HG03097 (cell line): ENCODE results near the gene EBF4.

Experiments used
- ATAC-seq: cut with Tn5 transposase; IDR thresholded peaks from one replicate; pipeline ENCODE4 v1.9.1; 2021; ENCODE audit not compliant: unreplicated experiment, low FRiP score

The EBF4 gene

DNA sequence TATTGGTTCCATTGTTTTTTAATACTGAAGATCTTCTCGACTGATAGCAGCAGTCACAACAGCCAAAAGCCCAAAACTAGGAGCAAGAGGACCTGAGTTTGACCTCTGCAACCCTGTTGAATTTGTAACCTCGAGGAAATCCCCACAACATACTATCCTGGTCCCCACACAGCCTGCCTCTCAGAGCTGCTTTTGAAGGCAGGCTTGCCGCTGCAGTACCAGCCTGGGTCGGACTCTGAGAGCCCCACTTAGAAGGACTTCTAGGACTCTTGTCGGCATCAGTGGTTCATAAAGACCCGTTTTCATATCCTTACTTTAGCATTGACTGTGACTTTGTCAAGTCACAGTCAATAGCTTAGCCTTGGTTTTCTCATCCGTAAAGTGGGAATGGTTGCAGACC lies 49.3 kb downstream of the EBF4 start:
- no peak for ATAC-seq

GRCh38 chr20:2742431-2742830 lies 49.9 kb downstream of the EBF4 start:
- ATAC-seq: no peak

DNA sequence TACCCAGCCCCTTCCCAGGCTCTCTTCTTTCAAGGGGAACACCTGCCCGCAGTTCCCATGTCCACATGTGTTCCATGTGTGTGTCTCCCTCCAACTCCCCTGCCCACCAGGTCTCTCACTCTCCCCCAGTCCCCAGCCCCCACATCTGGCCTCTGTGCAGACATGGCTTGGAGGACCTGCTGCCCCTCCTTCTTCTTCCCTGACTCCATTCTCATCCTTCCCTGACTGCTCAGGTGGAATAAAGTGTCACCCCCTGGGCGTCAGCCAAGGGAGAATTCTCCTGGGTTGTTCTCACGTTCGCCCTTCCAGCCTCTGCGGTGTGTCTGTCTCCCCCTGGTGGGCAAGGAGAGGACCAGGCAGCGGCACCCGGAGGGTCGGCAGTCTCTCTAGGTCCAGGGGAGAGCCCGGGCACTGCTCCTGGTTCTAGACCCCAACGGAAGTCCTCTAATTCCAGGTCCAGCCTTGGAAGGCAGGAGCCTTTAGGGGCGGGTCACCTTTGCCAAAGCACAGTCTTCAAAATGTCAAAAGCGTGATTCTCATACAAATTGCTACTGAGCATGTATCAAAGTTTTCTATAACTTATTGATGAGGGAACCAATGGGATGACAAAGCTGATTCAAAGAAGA lies 50.5 kb downstream of the EBF4 start:
- ATAC-seq: no peak

DNA sequence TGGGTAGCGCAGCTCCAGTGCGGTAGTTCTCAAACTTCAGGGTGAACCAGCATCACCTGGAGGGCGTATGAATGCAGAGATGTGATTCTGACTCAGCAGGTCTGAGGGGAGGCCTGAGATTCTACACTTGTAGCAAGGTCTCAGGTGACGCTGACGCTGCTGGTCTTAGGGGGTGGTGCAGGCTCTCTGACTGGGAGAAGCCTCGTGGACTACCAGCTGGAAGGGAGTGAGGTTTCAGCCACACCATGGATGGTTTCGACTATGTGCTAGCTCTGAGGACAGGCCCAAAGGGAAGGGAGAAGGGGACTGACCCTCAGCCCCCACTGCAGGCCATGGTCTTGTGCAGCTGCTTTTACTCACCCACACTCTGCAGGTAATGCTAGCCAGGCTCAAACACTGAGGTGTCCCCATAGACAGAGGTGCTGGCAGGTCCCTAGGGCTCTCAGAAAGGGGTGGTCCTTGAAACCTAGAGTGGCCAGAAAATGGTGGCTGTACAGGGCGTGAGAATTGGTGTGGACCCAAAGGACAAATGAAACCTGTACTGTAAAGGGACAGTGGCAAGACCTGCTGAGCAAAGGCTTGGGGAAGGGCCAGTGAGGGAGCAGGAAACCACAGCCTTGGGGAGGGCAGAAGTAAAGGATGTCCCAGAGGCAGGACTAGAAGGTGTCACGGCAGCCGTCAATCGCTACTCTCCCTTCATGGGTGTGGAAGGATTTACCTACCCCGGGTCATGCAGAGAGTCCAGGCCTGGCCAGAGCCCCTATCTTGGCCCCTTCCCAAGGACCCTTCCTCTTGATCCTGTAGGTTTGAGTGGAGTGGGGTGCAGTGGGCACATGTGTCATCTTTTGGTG lies 52.7 kb downstream of the EBF4 start:
- ATAC-seq: no peak

DNA sequence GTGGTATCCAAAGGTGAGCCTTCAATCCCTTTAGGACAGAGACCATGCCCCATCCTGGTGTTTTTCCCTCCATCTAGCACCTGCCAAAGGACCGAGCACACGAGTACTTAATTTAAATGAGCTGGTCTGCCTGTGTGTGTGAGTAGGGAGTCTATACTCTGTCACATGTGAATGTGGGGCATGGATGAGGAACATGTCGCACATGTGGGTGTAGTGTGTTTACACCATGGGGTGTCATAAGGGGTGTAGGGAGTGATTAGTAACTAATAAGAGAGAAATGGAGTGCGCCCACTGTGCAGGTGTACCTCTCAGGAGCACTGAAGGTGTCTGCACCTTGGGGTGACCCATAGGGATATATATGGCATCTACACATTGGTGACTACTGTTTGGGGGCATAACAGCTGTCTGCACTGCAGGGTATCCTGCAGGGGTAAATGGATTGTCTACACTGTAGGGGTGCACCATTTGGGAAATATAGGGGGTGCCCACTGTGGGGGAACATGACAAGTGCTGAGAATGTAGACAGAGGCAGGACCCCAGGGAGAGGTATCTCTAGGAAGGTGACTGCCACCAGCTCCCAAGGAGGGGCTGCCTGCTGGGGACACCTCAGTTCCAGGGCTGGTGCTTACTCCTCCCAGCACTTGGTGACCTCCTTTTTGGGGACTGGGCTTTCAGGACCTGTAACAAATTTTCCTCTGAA lies 53.5 kb downstream of the EBF4 start:
- no peak for ATAC-seq

- ATAC-seq: no peak
Observed at GRCh38 chr20:2746636-2747265, 54.2 kb downstream of the EBF4 start.

- ATAC-seq: no peak
Observed at GRCh38 chr20:2747676-2748235, 55.2 kb downstream of the EBF4 start.

GRCh38 chr20:2748551-2749342 lies 56.2 kb downstream of the EBF4 start:
- no peak for ATAC-seq

- no peak for ATAC-seq
Observed at GRCh38 chr20:2749343-2749950, 56.9 kb downstream of the EBF4 start.

DNA sequence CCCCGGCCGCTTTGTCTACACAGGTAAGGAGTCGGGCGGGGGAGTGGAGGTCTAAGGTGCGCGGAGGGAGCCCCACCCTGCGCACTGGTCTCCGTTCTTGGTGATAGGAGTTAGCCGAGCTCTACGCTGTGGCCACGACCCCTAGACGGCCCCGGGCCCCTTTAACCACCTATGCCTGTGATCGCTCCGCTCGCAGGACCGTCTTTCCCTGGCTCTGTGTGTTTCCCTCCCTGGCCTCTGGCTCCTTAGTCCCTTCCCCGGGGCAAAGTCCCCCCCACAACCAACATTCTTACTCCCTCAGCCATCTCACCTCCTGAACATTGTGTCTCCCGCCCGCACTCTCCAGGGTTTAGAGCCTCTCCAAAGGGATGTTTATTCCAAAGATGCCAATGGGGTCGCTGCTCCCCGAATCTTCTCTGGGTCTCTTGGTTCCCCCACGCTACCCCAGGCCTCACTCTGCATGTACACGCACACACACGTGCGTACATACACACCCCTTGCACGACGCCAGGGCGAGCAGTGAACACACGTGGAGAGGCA lies 57.4 kb downstream of the EBF4 start:
- ATAC-seq: no peak

GRCh38 chr20:2750491-2751251 lies 58.1 kb downstream of the EBF4 start:
- ATAC-seq: no peak

DNA sequence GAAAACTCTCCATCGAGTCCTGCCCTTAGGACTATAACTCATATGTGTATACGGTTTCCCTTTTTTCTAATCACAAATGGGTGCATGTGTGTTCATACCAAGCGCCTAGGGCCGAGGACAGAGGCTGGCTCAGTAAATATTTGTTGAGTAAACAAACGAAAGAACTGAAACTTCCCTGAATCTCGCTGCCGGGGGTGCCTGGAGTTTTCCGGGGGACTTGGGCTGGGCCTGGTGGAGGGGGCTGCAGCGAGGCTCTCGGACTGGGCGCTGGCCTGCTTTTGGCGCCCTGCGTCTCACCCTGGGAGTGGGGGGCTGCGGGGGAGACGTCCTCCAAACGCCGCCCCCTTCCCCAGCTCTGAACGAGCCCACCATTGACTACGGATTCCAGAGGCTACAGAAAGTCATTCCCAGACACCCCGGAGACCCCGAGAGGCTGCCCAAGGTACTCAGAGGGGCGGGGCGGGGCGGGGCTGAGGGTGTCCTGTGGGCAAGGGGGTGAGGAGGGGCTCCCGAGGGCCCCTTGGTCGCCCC lies 58.8 kb downstream of the EBF4 start:
- ATAC-seq: no peak

GRCh38 chr20:2751878-2752566 lies 59.4 kb downstream of the EBF4 start:
- ATAC-seq: no peak

DNA sequence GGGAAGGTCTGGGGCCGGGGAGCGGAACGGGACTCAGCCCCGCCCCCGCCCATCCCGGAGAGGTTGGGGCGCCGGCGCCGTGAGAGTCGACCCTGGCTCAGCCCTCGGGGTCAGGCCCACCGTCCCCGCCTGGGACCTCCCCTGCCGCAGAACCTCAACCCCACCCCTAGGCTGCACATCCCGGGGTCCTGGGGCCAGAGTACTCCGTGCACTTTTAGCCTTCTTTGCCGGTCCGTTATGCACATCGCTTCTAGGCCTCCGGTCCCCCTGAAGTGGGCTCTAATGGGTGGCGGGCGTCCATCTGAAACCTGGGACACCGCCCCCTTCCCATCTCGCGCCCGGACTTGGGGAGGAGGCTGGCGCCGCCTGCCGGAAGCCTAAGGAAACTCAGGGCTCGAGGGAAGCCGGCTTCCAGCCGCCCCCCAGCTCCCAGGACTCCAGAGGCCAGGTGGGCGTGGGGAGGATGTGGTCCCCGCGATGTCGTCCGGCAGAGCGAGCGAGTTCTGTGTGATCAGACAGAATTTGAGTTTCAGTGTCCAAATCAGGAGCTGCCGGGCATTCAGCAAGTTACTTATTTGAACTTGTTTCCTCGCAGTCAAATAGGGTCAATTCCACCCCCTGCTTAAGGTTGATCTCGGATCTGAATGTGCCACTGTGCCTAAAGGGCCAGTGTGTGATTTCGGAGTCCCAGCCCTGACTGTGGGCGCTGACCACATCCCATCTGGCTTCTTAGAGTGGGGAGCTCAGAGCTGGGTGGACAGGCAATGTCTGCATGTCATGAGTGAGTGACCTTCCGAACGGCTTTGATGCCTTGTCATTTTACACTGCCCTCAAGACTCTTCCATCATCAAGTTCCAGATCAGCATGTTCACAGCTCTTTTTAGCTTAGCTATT lies 60.2 kb downstream of the EBF4 start:
- ATAC-seq: no peak

DNA sequence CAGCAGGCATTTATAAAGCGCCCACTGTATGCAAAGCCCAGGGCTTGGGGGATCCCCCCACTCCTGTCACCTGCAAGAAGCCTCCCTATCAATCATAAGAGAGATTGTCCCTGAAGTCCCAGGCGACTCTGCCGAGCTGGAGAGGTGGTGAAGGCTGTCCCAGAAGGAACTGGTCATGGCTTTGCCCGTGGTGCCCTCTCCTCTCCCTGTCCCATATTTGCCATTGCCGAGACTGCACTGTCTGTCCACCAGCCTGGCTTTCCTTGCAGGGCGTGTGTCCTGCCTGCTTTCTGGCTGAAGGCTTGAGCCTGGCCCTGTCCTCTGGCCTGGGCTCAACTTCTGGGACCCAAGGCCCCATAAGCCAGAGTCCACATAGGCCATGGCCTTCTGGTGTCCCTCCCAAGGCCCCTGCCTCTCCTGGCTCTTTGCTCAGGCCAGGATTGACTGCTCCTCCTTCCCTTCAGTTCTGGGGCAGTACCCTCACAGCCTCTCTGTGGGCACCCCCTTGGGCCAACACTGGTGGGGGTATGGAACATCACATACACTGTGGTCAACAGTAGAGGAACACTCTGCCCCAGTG lies 61.0 kb downstream of the EBF4 start:
- no peak for ATAC-seq

GRCh38 chr20:2754424-2754823 lies 61.8 kb downstream of the EBF4 start:
- no peak for ATAC-seq
